GM19397 (cell line): ENCODE data around the gene FOXA2.
"Not testable (repeated sequence)": the region's sequence is repeated elsewhere in the genome, so short reads cannot be mapped to it uniquely, and the experiment has no call there.

Source experiments
- ATAC-seq: cut with Tn5 transposase; IDR thresholded peaks from one replicate; pipeline ENCODE4 v1.9.1; 2021; ENCODE audit warnings: mild to moderate bottlenecking, moderate library complexity; ENCODE audit not compliant: unreplicated experiment

The FOXA2 gene

GRCh38 chr20:22569353-22569752 is 15.0 kb downstream of the FOXA2 start:
- no peak for ATAC-seq

DNA sequence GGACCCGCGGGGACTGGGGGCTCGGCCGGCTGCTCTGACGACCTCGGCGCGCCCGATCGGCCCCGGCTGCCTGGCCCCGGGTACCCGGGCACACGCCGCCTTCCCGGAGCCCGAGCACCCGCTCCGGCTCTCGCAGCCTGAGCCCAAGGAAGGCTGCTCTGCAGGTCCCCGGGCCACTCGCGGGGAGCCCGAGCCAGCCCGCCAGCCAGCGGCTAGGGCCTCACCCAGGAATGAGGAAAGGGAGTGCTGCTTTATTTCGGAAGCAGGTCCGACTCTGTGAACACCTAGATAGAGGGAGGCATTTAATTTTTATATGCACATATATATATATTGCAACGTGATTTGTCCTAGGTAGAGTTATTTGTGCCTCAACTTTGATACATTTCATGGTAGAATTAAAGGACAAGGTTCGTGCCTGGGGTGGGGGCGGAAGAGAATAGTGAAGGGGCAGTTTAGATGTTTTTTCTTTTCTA is 15.5 kb downstream of the FOXA2 start:
- ATAC-seq = no peak

GRCh38 chr20:22567944-22568871 is 16.2 kb downstream of the FOXA2 start:
- no peak for ATAC-seq

- ATAC-seq = no peak
Measured at GRCh38 chr20:22566876-22567658, 17.3 kb downstream of the FOXA2 start.

DNA sequence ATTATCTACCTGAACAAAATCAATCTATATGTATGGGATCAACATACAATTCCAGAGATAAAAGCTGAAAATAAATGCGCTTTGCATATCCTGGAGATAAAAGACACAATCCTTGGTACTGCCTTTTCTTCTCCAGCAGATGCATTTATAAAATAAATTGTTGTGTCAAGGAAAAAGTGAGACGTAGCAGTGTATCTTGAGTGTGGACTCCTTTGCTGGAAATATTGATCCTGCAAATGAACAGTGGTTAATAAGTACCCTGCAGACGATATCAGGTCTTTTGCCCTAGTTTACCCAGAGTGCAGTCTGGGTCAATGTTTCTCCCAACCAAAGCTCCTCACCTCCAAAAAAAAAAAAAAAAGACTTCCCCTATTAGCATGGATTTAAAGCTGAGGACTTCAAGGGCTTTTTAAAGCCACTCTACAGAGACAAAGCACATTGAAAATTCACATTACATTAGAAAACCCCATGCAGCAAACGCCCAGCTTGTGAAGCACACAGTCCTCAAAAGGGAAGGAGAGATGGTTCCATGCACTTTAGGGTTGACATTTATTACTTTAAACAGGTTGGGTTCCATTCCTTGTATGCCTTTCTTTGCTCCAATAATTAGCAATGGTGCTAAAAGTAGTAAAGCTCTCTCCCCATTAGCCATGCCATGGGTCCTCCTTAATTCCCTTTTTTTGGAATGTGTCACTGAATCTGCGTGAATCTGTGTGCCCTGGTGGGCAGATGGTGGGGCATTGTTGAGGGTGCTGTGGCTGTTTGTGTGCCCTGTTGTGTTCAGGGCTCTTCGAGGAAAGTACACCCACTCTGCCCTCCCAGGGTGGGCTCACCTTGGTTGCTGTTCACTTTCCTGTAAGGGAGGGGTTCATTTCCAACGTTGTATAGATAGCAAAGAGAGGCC is 21.1 kb downstream of the FOXA2 start:
- ATAC-seq = no peak

GRCh38 chr20:22562620-22563019 is 21.8 kb downstream of the FOXA2 start:
- ATAC-seq = no peak

GRCh38 chr20:22561965-22562577 is 22.3 kb downstream of the FOXA2 start:
- ATAC-seq = no peak

DNA sequence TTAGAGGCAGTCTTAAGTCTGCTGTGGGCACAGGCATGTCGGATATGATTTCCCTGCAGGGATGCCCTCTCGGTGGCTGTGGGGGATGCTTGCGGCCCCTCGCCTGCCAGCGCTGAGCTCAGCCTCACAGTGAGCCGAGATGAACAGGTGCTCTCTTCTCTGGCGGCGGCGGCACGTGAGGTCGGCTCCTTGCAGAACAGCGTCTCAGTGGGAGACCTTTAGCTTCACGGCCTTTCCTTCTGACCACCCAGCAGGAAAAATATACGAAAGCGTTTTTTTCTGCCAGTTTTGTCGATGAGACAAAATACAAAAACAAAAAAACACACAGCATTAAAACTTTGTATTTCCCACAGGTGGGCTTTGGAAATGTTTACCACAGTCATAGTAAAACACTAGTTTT is 23.6 kb downstream of the FOXA2 start:
- no peak for ATAC-seq

GRCh38 chr20:22559711-22560318 is 24.6 kb downstream of the FOXA2 start:
- ATAC-seq = no peak

GRCh38 chr20:22557403-22558276 is 26.7 kb downstream of the FOXA2 start:
- ATAC-seq = no peak

DNA sequence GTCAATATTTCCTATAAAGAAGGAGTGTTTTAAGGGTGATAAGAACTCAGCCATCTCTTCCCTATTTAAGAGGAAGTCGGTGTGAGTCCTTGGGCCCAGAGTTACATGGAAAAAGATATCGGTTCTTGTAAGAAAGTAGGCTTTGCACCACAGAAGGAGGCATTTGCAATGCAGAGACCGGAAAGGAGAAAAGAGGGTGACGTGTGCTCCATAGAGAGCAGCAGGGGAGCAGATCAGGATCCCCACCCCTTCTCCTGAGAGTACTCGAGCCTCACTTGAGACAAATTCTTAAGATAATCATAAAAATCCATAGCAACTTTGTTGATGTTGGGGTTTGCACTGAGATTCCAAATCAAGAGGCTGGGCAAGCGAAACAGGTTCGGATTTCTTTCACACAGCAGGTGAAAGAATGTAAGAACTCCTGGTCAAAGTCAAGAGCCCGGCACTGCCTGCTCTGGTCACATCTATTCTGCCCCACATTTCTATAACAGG is 27.8 kb downstream of the FOXA2 start:
- ATAC-seq = no peak

DNA sequence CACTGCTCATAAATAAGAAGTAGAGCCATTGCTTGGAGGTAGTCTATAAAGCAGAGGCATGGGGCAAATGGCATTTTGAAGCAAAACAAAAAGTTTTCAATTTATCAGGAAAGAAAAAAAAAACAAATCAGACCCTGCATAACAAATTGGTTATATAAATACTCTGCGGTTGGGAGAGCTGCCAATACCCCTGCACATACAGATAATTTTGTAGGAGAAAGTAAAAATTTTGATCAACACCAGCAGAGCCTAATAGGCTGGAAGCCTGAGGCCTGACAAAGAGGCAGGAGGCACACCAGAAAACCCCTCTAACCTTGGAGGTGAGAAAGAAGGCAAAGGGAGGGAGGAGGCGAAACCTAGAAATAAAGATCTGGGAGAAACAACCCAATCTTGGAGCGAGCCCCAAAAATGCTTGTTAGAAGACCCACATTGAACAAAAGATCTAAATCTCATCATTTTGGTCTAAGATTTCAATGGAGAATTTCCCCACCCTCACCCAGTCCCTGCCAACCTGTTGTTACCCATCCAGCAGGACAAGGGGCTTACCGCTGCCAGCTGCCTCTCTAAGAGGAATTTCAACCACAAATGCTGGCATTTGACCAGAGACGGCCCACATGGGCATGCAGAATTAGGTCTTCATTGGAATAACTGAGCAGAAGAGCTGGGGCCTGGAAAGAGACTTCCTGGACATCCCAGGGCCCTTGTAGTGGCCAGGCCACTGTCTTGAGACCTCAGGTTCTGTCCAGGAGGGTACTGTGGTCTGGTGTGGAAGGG is 28.4 kb downstream of the FOXA2 start:
- no peak for ATAC-seq

DNA sequence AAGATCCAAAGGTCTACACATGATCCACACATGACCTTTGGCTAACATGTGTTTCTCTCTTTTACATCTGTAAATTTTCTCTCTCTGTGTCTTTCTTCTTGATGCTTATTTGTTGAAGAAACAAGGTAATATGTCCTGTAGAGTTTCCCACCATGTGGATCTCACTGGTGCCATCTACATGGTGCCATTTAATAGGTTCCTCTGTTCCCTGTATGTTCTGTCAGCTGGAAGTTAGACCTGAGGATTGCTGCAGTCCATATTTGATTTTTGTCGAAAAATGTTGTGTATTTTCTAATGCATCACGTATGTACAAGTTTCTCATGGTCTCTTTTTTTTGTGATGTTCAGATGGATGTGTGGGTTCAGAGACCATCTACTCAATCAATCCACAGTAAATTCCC is 30.0 kb downstream of the FOXA2 start:
- ATAC-seq = no peak

DNA sequence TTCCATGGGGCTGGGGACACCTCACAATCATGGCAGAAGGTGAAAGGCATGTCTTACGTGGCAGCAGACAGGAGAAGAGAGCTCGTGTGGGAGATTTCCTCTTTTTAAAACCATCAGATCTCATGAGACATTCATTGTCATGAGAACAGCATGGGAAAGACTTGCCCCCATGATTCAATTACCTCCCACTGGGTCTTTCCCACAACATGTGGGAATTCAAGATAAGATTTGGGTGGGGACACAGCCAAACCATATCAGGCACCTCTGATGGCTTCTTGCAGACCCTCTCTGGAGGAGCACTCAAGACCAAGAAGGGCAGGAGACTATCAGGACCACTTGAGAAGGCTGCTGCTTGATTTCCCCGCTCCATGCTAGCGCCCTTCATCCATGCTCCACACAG is 33.9 kb downstream of the FOXA2 start:
- ATAC-seq = not testable (repeated sequence)

DNA sequence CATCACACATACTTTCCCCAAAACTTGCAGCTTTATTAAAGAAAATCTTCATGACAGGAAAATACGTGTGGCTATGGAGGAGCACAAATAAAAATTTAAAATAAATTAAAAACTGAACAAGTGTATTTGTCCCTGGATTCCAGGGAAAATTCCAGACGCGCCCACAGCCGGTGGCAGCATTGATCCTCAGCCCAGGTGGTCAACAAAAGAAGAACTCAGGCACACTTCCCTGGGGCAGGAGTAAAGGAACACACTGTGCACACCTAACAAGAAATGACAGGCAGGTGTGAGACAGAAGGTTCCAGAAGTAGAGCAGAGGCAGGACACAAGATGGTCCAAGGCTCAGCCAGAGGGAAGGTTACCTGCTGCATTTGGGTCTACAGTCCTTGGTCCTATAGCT is 36.3 kb downstream of the FOXA2 start:
- no peak for ATAC-seq

- no peak for ATAC-seq
Measured at GRCh38 chr20:22546344-22546743, 38.0 kb downstream of the FOXA2 start.

GRCh38 chr20:22545045-22545444 is 39.3 kb downstream of the FOXA2 start:
- ATAC-seq = no peak

- ATAC-seq = no peak
Measured at GRCh38 chr20:22544462-22544861, 39.9 kb downstream of the FOXA2 start.
